HG02852 (cell line): ENCODE data around the gene MTMR2.
"Not testable (repeated sequence)": the region's sequence is repeated elsewhere in the genome, so short reads cannot be mapped to it uniquely, and the experiment has no call there.

ENCODE experiments used
- ATAC-seq: cut with Tn5 transposase; IDR thresholded peaks from one replicate; pipeline ENCODE4 v1.9.1; 2021; ENCODE audit warnings: mild to moderate bottlenecking, moderate library complexity; ENCODE audit not compliant: unreplicated experiment

Gene MTMR2

GRCh38 chr11:95888439-95888838 is 35.5 kb downstream of the MTMR2 start:
- ATAC-seq = no peak

DNA sequence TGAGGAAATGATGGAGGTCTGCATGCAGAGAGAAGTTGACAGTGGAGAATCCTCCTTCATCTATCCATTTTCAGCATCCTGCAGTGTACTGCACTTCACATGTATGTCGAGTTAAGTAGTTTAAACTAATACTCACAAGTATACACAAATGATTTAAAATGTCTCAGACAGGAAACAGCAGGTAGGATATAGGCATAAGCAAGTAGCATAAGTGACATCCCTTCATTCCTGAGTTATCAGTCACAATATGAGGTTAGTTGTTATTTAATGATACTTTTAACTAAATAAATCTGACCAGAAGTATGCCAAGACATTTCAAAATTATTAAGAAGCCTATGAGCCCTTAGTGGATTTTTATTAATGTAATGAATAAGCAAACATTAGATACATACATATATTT is 37.4 kb downstream of the MTMR2 start:
- no peak for ATAC-seq

- no peak for ATAC-seq
Measured at GRCh38 chr11:95884802-95885201, 39.1 kb downstream of the MTMR2 start.

- ATAC-seq = no peak
Measured at GRCh38 chr11:95884376-95884775, 39.5 kb downstream of the MTMR2 start.

GRCh38 chr11:95883381-95883780 is 40.5 kb downstream of the MTMR2 start:
- no peak for ATAC-seq

DNA sequence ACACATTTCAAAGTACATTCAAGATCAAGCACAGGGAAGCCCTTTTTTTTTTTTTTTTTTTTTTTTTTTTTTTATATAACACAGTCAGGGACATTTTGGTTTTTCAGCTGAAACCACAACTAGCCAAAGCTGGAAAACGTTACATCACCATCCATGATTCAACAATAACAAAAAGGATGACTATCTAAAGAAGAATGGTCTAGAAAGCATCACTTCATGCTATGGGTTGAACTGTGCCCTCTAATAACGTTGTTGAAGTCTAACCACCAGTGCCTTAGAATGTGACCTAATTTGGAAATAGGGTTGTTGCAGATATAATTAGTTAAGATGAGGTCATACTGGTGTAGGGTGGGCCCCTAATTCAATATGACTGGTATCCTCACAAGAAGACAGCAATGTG is 46.6 kb downstream of the MTMR2 start:
- ATAC-seq = no peak

DNA sequence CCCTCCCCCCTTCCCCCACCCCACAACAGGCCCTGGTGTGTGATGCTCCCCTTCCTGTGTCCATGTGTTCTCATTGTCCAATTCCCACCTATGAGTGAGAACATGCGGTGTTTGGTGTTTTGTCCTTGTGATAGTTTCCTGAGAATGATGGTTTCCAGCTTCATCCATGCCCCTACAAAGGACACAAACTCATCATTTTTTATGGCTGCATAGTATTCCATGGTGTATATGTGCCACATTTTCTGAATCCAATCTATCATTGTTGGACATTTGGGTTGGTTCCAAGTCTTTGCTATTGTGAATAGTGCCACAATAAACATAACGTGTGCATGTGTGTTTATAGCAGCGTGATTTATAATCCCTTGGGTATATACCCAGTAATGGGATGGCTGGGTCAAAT is 53.0 kb downstream of the MTMR2 start:
- ATAC-seq = not testable (repeated sequence)

DNA sequence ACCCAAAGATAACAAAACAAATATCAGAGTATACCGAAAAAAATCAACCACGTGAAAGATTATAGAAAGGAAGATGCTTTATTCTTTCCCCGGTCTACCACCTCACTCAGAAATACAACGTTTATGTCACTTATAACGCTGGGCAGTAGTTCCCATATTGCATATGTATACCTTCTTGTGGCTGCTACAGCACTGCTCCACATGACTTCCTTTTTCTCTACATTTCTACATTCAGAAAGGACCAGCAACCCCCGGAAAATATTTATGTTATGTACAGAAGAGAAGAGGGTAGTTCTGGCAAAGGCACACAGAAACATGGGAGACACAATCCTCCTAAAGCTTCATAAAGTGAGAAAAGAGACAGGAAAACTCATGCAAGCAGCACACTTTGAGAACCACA is 56.8 kb downstream of the MTMR2 start:
- no peak for ATAC-seq

DNA sequence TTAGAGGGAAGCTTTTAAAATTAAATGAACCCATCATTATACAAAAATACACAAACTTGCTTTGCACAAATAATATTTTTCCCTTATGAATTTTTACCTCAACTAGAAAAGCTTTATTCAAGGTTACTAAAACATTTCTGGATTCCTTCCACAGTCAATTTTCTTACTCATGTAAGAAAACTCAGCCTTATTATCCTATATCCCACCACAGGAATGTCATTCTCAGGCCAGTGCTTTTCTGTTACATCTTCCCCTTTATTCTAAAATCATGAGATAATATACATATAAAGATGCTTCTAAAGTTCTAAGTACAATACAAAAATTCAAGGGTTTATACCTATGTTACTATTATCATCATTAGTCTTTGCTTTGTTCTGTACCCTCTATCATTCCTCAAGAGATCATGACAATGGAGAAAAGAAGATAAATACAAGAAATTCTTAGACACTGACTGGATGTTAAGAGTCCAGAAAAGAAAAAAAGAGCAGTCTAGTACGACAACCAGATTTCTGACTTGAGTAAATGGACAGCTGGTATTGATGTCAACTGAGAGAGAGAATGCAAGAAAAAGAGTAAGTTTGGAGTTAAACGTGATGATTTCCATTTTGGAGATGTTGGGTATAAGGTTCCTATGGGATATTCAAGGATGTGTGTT is 60.3 kb downstream of the MTMR2 start:
- ATAC-seq = no peak

DNA sequence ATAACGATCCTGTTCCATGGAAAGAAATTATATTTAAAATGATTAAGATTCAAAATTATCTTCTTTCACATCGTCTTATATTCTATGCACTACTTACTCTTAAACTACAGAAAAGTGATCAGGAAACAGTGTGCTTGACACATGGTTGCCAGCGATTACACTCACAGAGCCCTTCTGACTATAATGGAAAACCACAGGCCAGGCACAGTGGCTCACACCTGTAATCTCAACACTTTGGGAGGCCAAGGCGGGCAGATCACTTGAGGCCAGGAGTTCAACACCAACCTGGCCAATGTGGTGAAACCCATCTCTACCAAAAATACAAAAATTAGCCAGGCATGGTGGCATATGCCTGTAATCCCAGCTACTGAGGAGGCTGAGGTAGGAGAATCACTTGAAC is 63.9 kb downstream of the MTMR2 start:
- ATAC-seq = not testable (repeated sequence)

- ATAC-seq = not testable (repeated sequence)
Measured at GRCh38 chr11:95854362-95854761, 69.5 kb downstream of the MTMR2 start.

GRCh38 chr11:95853862-95854261 is 70.0 kb downstream of the MTMR2 start:
- no peak for ATAC-seq

- no peak for ATAC-seq
Measured at GRCh38 chr11:95853138-95853537, 70.8 kb downstream of the MTMR2 start.

DNA sequence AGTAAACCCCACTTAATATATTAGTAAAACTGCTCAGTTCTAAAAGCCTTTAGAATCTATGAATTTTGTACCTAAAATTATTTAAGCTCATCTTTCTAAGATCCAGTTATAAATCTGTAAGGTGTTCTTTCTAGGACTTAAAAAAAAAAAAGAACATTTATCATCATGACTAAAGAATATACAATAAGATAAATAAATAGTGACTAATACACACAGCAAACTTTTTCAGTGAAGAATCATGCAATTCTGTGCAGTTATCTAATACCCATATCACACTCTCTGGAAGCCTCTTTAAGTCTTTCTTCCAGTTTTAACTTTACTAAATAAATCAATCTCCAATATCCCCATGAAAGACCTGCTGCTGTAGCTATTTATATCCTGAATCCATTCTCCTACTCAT is 73.8 kb downstream of the MTMR2 start:
- ATAC-seq = no peak

DNA sequence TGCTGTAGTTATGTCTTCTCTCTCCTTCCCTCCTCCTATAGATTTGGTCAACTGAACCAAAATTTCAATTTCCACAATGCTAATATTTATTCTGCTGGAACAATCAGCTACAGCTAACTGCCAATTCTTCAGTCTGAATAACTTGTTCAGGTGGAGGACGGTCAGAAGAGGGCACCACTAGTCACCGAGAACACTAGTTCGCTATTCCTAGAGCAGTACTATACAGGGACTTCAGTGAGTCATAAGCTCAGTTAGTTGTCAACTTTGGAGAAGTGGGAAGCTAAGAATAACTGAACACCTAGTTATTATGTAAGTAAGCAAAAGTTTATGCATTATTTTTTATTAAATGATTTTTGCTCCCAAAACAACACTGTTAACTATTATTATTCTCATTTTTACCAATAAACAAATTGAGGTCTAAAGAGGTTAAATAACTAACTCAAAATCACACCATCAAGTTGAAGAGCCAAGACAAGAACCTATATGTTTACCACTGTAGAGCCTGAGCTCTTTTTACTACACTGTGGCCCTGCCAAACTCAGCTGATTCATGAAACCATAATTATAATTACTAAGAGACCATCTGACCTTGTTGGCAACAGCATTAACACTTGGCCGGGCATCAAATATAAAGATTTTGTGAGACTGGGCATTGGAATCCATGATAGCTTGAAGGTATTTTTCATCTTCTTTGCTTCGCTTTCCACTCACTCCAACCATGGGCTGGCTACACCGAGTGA is 74.7 kb downstream of the MTMR2 start:
- ATAC-seq = peak; percentile 74

- no peak for ATAC-seq
Measured at GRCh38 chr11:95845167-95845566, 78.7 kb downstream of the MTMR2 start.

- ATAC-seq = peak; percentile 95
Measured at GRCh38 chr11:95835768-95836488, 88.0 kb downstream of the MTMR2 start.

GRCh38 chr11:95835351-95835750 is 88.6 kb downstream of the MTMR2 start:
- ATAC-seq = no peak

- ATAC-seq = no peak
Measured at GRCh38 chr11:95833378-95833777, 90.5 kb downstream of the MTMR2 start.

DNA sequence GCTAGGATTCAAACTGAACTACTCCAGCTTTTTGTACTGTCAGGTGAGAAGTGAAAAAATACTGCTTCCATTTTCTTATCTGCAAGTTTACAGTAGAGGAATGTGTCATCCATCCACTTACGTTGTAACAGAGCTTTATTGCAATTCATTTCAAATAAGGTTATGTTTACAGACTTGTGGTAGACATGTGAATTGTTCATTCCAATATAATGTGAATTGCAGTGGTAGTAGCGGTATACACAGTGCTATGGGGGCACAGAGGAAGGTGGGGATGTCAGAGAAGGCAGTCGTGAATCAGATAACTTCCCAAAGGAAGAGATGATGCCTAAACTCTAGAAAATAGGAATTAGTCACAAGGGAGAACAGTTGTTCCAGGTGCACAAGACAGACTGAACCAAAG is 91.1 kb downstream of the MTMR2 start:
- ATAC-seq = no peak

- ATAC-seq = no peak
Measured at GRCh38 chr11:95831198-95831883, 92.6 kb downstream of the MTMR2 start.
